ENCODE results near the gene RIPOR2. TPM values are rescaled to one million over a fixed set of nuclear protein-coding genes. Genes with fewer than 3 reads are reported as not detected.
"Not testable (repeated sequence)": the region's sequence is repeated elsewhere in the genome, so short reads cannot be mapped to it uniquely, and the experiment has no call there.

The RIPOR2 gene
- total RNA-seq, 4 donors from 2014 or later: 3.7 to 112 (median 6.1) TPM

DNA sequence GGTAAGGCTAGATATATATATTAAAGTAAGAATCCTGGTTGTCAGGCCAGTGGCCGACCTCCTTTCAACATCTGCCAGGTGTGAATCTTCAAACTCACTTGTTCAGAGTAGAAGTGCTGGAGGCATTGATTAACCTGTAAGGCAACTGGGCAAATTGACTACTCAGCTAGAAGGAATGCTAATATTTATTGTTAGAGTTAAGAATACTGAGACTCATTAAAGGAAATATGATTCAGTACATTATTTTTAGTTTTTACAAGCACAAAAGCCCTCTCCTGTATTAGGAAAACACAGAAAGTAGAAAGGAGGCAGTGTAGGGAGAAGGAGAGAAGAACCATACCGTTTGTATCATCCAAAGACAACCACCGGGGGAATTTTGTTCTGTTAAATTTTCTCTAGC lies 53.5 kb downstream of the RIPOR2 start:
- no peaks in the 10 kb centered on the region for H3K36me3 ChIP-seq
- TF ChIP-seq, protein P1, sequence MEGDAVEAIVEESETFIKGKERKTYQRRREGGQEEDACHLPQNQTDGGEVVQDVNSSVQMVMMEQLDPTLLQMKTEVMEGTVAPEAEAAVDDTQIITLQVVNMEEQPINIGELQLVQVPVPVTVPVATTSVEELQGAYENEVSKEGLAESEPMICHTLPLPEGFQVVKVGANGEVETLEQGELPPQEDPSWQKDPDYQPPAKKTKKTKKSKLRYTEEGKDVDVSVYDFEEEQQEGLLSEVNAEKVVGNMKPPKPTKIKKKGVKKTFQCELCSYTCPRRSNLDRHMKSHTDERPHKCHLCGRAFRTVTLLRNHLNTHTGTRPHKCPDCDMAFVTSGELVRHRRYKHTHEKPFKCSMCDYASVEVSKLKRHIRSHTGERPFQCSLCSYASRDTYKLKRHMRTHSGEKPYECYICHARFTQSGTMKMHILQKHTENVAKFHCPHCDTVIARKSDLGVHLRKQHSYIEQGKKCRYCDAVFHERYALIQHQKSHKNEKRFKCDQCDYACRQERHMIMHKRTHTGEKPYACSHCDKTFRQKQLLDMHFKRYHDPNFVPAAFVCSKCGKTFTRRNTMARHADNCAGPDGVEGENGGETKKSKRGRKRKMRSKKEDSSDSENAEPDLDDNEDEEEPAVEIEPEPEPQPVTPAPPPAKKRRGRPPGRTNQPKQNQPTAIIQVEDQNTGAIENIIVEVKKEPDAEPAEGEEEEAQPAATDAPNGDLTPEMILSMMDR (IDR thresholded peaks at IDR 0.05): no peak
- no peaks in the 10 kb centered on the region for H3K27me3 ChIP-seq
- DNase-seq: no peak
- no peaks in the 10 kb centered on the region for H3K4me1 ChIP-seq
- no peak overlapping the region for H3K4me3 ChIP-seq
- no peak overlapping the region for H3K27ac ChIP-seq
- H3K9me3 ChIP-seq: no peaks in the 10 kb centered on the region

DNA sequence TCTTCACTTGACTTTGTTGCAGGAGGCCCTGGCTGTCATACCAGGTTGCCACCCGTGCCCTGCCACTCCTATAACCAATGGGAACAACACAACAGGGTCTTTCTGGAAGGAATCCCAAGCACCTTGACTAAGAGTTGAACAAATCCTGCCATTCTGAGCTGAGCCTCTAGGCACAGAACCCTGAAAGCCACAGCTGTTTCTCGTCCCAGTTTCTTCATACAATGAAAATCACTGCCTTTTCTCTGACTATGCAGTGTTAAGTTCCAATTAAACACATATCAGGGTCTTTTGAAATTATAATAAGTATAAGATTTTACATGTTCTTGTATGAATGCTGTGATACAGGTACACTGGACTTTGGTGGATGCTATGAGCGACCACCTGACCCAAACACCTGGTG lies 54.4 kb downstream of the RIPOR2 start:
- no peak for DNase-seq
- no peaks in the 10 kb centered on the region for H3K27me3 ChIP-seq
- H3K27ac ChIP-seq: no peak overlapping the region
- no peaks in the 10 kb centered on the region for H3K9me3 ChIP-seq
- no peak overlapping the region for H3K4me3 ChIP-seq
- H3K4me1 ChIP-seq: no peaks in the 10 kb centered on the region
- TF ChIP-seq, protein P1 (IDR thresholded peaks at IDR 0.05): no peak
- TF ChIP-seq POLR2A (IDR thresholded peaks at IDR 0.05): no peak
- no peaks in the 10 kb centered on the region for H3K36me3 ChIP-seq

DNA sequence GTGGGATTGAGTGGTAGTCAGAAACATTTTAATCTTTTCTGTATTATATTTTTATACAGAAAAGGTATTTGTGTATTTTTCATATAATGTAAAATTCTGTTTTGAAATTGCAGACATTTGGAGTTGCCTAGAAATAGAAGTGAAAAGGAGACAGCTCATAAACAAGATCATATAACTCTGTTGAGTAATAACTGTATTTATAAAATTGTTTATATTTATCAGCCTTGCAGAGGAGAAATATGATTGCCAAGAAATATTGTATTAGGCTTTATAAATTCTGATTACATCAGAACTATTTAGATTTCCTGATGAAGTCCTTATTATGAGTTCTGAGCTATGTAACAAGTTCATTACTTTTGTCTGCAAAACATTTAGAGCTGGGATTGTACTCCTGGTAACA lies 55.3 kb downstream of the RIPOR2 start:
- Histone ChIP-seq H3K9me3 (no peaks in the 10 kb centered on the region), H3K4me3 (no peak overlapping the region), H3K4me1 (no peaks in the 10 kb centered on the region), H3K27ac (no peak overlapping the region), H3K36me3 (no peaks in the 10 kb centered on the region), H3K27me3 (no peaks in the 10 kb centered on the region)
- DNase-seq: no peak
- no peak for TF ChIP-seq POLR2A (IDR thresholded peaks at IDR 0.05)
- TF ChIP-seq, protein P1 (IDR thresholded peaks at IDR 0.05): no peak

DNA sequence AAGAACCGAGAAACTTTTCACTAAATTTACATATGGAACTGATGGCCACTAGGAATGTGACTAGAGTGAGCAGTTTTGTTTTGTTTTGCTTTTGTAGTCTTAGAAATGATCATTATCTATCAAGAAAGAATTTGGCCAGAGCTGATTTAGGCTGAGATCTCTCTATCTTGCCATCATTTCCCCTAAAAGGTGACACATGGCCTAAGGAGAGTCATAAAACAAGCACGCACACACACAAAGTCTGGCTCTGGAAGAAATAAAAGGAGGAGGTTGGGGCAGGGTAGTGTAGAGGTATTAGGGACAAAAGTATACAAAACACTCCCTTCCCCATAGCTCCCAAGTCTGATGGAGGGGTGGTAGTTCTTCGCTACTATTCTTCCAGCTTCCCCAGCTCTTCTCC lies 56.4 kb downstream of the RIPOR2 start:
- Histone ChIP-seq H3K27ac (no peak overlapping the region), H3K4me1 (no peaks in the 10 kb centered on the region), H3K27me3 (no peaks in the 10 kb centered on the region), H3K36me3 (no peaks in the 10 kb centered on the region), H3K9me3 (no peaks in the 10 kb centered on the region), H3K4me3 (no peak overlapping the region)
- no peak for DNase-seq
- TF ChIP-seq, protein P1 (IDR thresholded peaks at IDR 0.05): no peak
- no peak for TF ChIP-seq POLR2A (IDR thresholded peaks at IDR 0.05)

DNA sequence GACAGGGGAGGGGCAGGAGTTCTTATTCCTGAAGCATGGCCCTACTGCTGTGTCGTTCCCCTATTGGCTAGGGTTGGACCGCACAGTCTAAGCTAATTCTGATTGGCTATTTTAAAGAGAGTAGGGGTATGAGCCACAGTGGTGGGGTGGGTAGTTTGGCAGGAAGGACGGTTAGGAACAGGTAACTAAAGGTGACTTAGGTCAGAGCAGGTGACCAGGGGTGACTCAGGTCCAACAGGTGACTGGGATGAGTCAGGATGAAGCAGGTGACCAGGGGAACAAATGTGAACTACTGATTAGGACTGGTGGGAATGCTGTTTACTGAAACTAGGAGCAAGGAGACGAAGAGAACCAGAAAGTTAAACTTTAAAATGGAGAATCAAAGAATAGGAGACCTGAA lies 58.0 kb downstream of the RIPOR2 start:
- H3K36me3 ChIP-seq, H3K27ac ChIP-seq, H3K4me3 ChIP-seq, H3K27me3 ChIP-seq, H3K4me1 ChIP-seq, DNase-seq, H3K9me3 ChIP-seq: not testable (repeated sequence)

DNA sequence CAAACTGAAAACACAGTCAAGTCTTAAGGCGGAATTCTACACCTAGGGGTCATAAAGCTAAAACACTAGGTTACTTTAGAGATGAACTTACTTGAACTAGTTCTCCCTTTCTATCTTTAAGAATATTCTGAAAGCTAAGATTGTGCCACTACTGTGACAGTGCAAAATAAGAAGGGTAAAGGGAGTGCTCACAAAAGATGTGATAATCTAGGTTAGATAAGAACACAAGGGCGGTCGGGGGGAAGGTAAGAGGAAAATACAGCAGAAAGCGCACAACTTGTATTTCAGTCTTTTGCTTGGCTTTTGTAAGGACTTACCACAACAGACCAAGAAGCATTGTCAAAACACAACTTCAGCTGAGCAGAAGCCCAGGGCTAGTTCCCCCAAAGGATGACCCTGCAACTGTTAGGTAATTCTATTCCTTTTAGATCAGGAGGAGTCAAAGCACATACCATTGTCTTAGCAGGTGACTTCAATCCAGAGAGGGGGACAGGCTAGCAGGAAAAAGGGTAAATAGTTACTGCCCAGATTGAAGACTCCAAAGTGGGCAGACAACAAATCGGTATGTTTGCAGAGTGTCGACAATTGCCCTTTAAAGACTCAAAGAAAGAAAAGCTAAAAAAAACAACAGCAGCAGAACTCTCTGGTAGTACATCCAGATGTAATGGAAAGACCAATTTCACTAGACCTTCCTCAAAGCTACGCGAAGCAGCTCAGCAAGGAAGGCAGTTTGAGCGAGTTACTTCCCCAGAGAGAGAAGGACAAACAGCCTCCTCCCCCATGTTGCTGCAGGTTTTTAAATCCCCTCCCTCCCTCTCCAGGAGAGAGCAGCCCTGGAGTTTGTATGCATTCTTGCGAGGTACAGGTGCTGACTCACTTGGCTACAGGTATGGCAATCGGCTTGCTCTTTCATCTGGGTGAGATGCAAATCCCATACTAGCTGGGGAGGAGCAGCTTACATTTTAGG lies 59.0 kb downstream of the RIPOR2 start:
- no peak for DNase-seq
- no peak overlapping the region for H3K27ac ChIP-seq

More for the DNA sequence above, 59.0 kb downstream of the RIPOR2 start:
- H3K27me3 ChIP-seq: no peaks in the 10 kb centered on the region
- no peak overlapping the region for H3K4me3 ChIP-seq
- no peaks in the 10 kb centered on the region for H3K9me3 ChIP-seq
- H3K4me1 ChIP-seq: no peaks in the 10 kb centered on the region
- no peak for TF ChIP-seq POLR2A (IDR thresholded peaks at IDR 0.05)
- TF ChIP-seq, protein P1 (IDR thresholded peaks at IDR 0.05): no peak
- no peaks in the 10 kb centered on the region for H3K36me3 ChIP-seq

Measured in Peyer's patch (tissue), 4 donors.